Transverse colon (tissue), 4 donors: Measurements from ENCODE around the gene HCST. TPM values are rescaled to one million over a fixed set of nuclear protein-coding genes. Genes with fewer than 3 reads are reported as not detected.

Experiments used
- DNase-seq: peaks from one replicate; pipeline ENCODE4 v3.0.0-alpha.2; 2019
- H3K27ac ChIP-seq, 4 donors: fragments of 200-600 bp; sonication (generic); 2 replicates each; pipeline ENCODE4 v1.5.1; 2016 to 2018; ENCODE audit warnings: inconsistent platforms in 4 of 4
- H3K27me3 ChIP-seq: fragments of 200-600 bp; sonication (generic); 2 replicates; pipeline ENCODE4 v1.5.1; 2017; ENCODE audit warnings: inconsistent platforms
- H3K36me3 ChIP-seq, 4 donors: fragments of 200-600 bp; sonication (generic); 2 replicates each; pipeline ENCODE4 v1.5.1; 2017 to 2019; ENCODE audit warnings: inconsistent platforms in 4 of 4
- H3K4me1 ChIP-seq, 4 donors: fragments of 200-600 bp; sonication (generic); 2 replicates each; pipeline ENCODE4 v1.5.1; 2017 to 2020; ENCODE audit warnings: inconsistent platforms in 4 of 4
- H3K4me3 ChIP-seq, 4 donors: fragments of 200-600 bp; sonication (generic); 1 replicate in 1 of 4; 2 replicates in 3 of 4; pipeline versions ENCODE4 v1.5.1 to v1.6.1; 2017 to 2019; ENCODE audit warnings: inconsistent platforms in 4 of 4
- H3K9me3 ChIP-seq, 2 donors: fragments of 200-600 bp; sonication (generic); 2 replicates each; pipeline ENCODE4 v1.5.1; 2017 to 2019; ENCODE audit warnings: inconsistent platforms in 2 of 2
- EP300 ChIP-seq: sonication (generic); formaldehyde crosslinking; IDR thresholded peaks from one replicate; pipeline ENCODE4 v1.6.1; 2017; ENCODE audit warnings: antibody characterized with exemption, low read depth
- POLR2A ChIP-seq: fragments of 450-650 bp; IDR thresholded peaks from one replicate; pipeline ENCODE4 v1.6.1; 2016; ENCODE audit warnings: antibody characterized with exemption, mild to moderate bottlenecking, moderate library complexity
- POLR2AphosphoS5 ChIP-seq, 3 donors: sonication (generic); formaldehyde crosslinking; IDR thresholded peaks; one replicate each; pipeline ENCODE4 v1.6.1; 2016; ENCODE audit warnings: antibody characterized with exemption in 3 of 3
- WGBS, 2 donors: methylation state at CpG; one replicate each; pipeline ENCODE4 v1.1.5; 2018; ENCODE audit warnings: low coverage in 1 of 2; 5-methylcytosine and 5-hydroxymethylcytosine counted together
- in situ Hi-C, 4 donors: fragments of 200-750 bp; cut with MboI; loops; one replicate each; pipeline versions ENCODE4 v1.15.0 to v1.15.1; 2017; ENCODE audit warnings: low sequenced_read_pairs in 3 of 4, low pct_ligation_motif_present in 1 of 4, low pct_unique_long_range_greater_than_20kb in 1 of 4
- intact Hi-C: fragments of 100-400 bp; cut with DNase I; formaldehyde crosslinking; loops from one replicate; pipeline ENCODE4 v1.15.1; 2023; ENCODE audit warnings: low total_unique reads
- total RNA-seq, 4 donors: library from RNA; depleted of rRNA; stranded (reverse); fragments of >200 nt; gene quantifications; one replicate each; pipeline ENCODE4 v1.1.0, GENCODE V29; 2016
- TF ChIP-seq, protein P1 (sequence below), 5 experiments: fragments of 200-600 bp in 3 of 5; fragments of 450-650 bp in 2 of 5; sonication (generic) in 3 of 5; IDR thresholded peaks; 1 replicate in 2 of 5; 2 replicates in 3 of 5; pipeline ENCODE4 v1.5.1; 2016 to 2017; ENCODE audit warnings: antibody characterized with exemption in 5 of 5, inconsistent platforms in 3 of 5, mild to moderate bottlenecking in 2 of 5, moderate library complexity in 1 of 5

HCST gene
- total RNA-seq, 4 donors from 2014 or later, result 9.4 TPM; not detected in 3

DNA sequence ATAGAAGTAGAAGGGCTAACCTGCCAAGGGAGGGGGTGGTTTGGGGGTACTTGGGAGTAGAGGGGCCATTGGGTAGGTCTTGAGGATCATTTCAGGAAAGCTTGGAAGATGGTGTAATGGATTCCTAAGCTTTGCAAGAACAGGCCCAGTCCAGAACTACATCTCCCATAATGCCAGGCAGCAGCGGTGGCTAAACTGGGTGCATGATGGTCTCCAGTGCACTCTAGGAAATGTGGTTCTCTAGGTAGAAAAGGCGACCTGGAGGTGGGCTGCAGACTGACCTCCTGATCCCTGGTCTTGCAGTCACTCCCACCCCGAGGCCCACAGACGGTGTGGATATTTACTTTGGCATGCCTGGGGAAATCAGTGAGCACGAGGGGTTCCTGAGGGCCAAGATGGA lies 30.1 kb upstream of the HCST start:
- H3K4me1 ChIP-seq, result peaks cover 10 to 24% (median 20%) of the 10 kb centered on the region in 4 donors
- 81% methylated on average over 5 of the region's 5 CpGs; no CpG with 5 or more reads in 1 of the 2 donors for WGBS, 2 donors
- H3K9me3 ChIP-seq, result no peaks in the 10 kb centered on the region
- DNase-seq, result no peak
- H3K36me3 ChIP-seq, result no peaks in the 10 kb centered on the region
- in situ Hi-C loops (no loop called here), intact Hi-C loops (no loop called here)
- no peak for TF ChIP-seq POLR2A
- TF ChIP-seq POLR2AphosphoS5 (IDR thresholded peaks at IDR 0.05), result no peak
- TF ChIP-seq, protein P1, sequence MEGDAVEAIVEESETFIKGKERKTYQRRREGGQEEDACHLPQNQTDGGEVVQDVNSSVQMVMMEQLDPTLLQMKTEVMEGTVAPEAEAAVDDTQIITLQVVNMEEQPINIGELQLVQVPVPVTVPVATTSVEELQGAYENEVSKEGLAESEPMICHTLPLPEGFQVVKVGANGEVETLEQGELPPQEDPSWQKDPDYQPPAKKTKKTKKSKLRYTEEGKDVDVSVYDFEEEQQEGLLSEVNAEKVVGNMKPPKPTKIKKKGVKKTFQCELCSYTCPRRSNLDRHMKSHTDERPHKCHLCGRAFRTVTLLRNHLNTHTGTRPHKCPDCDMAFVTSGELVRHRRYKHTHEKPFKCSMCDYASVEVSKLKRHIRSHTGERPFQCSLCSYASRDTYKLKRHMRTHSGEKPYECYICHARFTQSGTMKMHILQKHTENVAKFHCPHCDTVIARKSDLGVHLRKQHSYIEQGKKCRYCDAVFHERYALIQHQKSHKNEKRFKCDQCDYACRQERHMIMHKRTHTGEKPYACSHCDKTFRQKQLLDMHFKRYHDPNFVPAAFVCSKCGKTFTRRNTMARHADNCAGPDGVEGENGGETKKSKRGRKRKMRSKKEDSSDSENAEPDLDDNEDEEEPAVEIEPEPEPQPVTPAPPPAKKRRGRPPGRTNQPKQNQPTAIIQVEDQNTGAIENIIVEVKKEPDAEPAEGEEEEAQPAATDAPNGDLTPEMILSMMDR (IDR thresholded peaks at IDR 0.05), result no peak
- TF ChIP-seq EP300, result no peak
- H3K27me3 ChIP-seq, result peaks cover 48% of the 10 kb centered on the region
- no peak overlapping the region for H3K27ac ChIP-seq
- H3K4me3 ChIP-seq, result no peak overlapping the region

- WGBS, 2 donors, result 84 to 95% methylated on average over 5 to 31 of the region's 32 CpGs
- H3K9me3 ChIP-seq, result no peaks in the 10 kb centered on the region
- TF ChIP-seq POLR2AphosphoS5 (IDR thresholded peaks at IDR 0.05), result no peak
- TF ChIP-seq POLR2A, result no peak
- TF ChIP-seq EP300, result no peak
- TF ChIP-seq, protein P1 (IDR thresholded peaks at IDR 0.05), result no peak
- in situ Hi-C loops (no loop called here), intact Hi-C loops (no loop called here)
- H3K4me1 ChIP-seq, result peaks cover under 1 to 11% (median 6%) of the 10 kb centered on the region in 4 donors
- H3K27me3 ChIP-seq, result peaks cover 38% of the 10 kb centered on the region
- DNase-seq, result no peak
- H3K36me3 ChIP-seq, result no peaks in the 10 kb centered on the region
- no peak overlapping the region for H3K27ac ChIP-seq
- H3K4me3 ChIP-seq, result no peak overlapping the region
These were observed 27.9 kb upstream of the HCST start for GRCh38 chr19:35874392-35874930.

GRCh38 chr19:35879068-35879467 lies 23.3 kb upstream of the HCST start:
- no peak overlapping the region for H3K27ac ChIP-seq
- WGBS, 2 donors, result 11 to 49% methylated on average over 3 to 23 of the region's 23 CpGs
- H3K27me3 ChIP-seq, result peaks cover 14% of the 10 kb centered on the region
- TF ChIP-seq POLR2A (no peak), EP300 (no peak), POLR2AphosphoS5 (IDR thresholded peaks at IDR 0.05) (no peak)
- TF ChIP-seq, protein P1 (IDR thresholded peaks at IDR 0.05), result no peak
- no peak for DNase-seq
- H3K36me3 ChIP-seq, result no peaks in the 10 kb centered on the region
- intact Hi-C loops (no loop called here), in situ Hi-C loops (no loop called here)
- H3K4me1 ChIP-seq, result peaks cover 0 to 4% (median 1%) of the 10 kb centered on the region in 4 donors
- no peaks in the 10 kb centered on the region for H3K9me3 ChIP-seq
- no peak overlapping the region for H3K4me3 ChIP-seq

- H3K36me3 ChIP-seq, result no peaks in the 10 kb centered on the region
- intact Hi-C loops (loop anchor here (5.0 kb wide), 1 partner anchor 52 kb away; no protein-coding TSS in a partner anchor), in situ Hi-C loops (loop anchor here (5.0 to 10.0 kb wide), 2 partner anchors 52 to 55 kb away; partner anchors contain the start of gene LRFN3 (in 3 of the 4))
- 0 to 4% methylated on average over 2 to 28 of the region's 28 CpGs for WGBS, 2 donors
- H3K27me3 ChIP-seq, result peaks cover 14% of the 10 kb centered on the region
- no peak for TF ChIP-seq POLR2A
- no peak for TF ChIP-seq EP300
- TF ChIP-seq, protein P1 (IDR thresholded peaks at IDR 0.05), result no peak
- no peak for TF ChIP-seq POLR2AphosphoS5 (IDR thresholded peaks at IDR 0.05)
- no peak overlapping the region for H3K27ac ChIP-seq
- peak; percentile 90 for DNase-seq
- H3K4me3 ChIP-seq, result no peak overlapping the region
- H3K9me3 ChIP-seq, result no peaks in the 10 kb centered on the region
- peaks cover 0 to 4% (median 1%) of the 10 kb centered on the region in 4 donors for H3K4me1 ChIP-seq
These were observed 22.5 kb upstream of the HCST start for GRCh38 chr19:35879770-35880317.
